ENCODE measurements around the gene SHD.
"Not testable (repeated sequence)": the region's sequence is repeated elsewhere in the genome, so short reads cannot be mapped to it uniquely, and the experiment has no call there.

Gene SHD

GRCh38 chr19:4326837-4327251, 47.8 kb downstream of the SHD start:
- H3K4me3 ChIP-seq (IDR thresholded peaks at IDR 0.05; ENCODE audit: insufficient read depth, low read depth, low read length): no peak overlapping the region

DNA sequence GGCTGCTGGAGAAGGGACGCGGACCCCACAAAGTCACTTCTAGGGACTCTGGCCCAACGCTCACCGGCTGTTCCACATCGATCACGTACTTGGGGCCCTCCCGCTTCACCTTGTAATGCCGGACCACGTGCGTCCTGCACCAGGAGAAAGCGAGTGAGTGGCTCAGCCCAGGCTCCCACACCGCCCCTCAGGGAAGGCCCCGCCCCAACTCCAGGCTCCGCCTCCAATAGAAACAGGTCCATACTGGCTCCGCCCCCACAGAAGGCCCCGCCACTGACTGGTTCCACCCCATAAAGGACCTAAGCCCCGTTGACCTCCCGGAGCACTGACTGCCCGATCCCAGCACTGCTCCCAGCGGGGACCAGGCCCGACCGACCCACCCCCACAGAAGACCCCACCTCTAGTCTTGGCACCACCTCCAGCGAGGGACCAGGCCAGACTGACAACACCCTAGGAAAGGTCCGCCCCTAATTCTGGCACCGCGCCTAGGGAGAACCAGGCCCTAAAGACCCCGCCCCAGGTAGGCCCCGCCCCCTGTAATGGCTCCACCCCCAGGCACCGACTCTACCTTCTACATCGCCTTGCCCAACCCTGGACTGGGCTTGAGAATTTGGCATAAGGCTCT, 48.3 kb downstream of the SHD start:
- H3K27me3 ChIP-seq (ENCODE audit: insufficient read depth, low read depth): no peaks in the 10 kb centered on the region
- no peak overlapping the region for H3K27ac ChIP-seq
- H3K4me1 ChIP-seq (ENCODE audit: low read depth, poor library complexity, severe bottlenecking): no peaks in the 10 kb centered on the region
- no peak overlapping the region for H3K4me3 ChIP-seq (IDR thresholded peaks at IDR 0.05; ENCODE audit: insufficient read depth, low read depth, low read length)
- no peaks in the 10 kb centered on the region for H4K20me1 ChIP-seq (ENCODE audit: insufficient read depth)
- peak overlapping the region; percentile 44; the same call in 1 of the 2 replicates for H2AFZ ChIP-seq (ENCODE audit: low read depth)
- TF ChIP-seq CTCF (conservative IDR thresholded peaks at IDR 0.05; ENCODE audit: low read depth, low read length): no peak
- no peaks in the 10 kb centered on the region for H3K79me2 ChIP-seq (ENCODE audit: insufficient read depth, low read depth)
- no peak overlapping the region for H3K9ac ChIP-seq
- no peak overlapping the region; the same call in 1 of the 2 replicates for H3K4me2 ChIP-seq
- H3K36me3 ChIP-seq (ENCODE audit: insufficient read depth): no peaks in the 10 kb centered on the region

More at GRCh38 chr19:4326837-4327251, 47.8 kb downstream of the SHD start:
- no peaks in the 10 kb centered on the region for H4K20me1 ChIP-seq (ENCODE audit: insufficient read depth)
- peak overlapping the region; percentile 44; the same call in 1 of the 2 replicates for H2AFZ ChIP-seq (ENCODE audit: low read depth)
- no peaks in the 10 kb centered on the region for H3K27me3 ChIP-seq (ENCODE audit: insufficient read depth, low read depth)
- TF ChIP-seq CTCF (conservative IDR thresholded peaks at IDR 0.05; ENCODE audit: low read depth, low read length): no peak
- no peak overlapping the region for H3K4me2 ChIP-seq
- no peaks in the 10 kb centered on the region for H3K79me2 ChIP-seq (ENCODE audit: insufficient read depth, low read depth)
- H3K9ac ChIP-seq: no peak overlapping the region
- H3K27ac ChIP-seq: no peak overlapping the region
- H3K36me3 ChIP-seq (ENCODE audit: insufficient read depth): no peaks in the 10 kb centered on the region
- H3K4me1 ChIP-seq (ENCODE audit: low read depth, poor library complexity, severe bottlenecking): no peaks in the 10 kb centered on the region

GRCh38 chr19:4327877-4328242, 48.8 kb downstream of the SHD start:
- Histone ChIP-seq H3K27me3 (ENCODE audit: insufficient read depth, low read depth) (no peaks in the 10 kb centered on the region), H3K27ac (no peak overlapping the region), H3K4me1 (ENCODE audit: low read depth, poor library complexity, severe bottlenecking) (no peaks in the 10 kb centered on the region), H3K4me2 (no peak overlapping the region; the same call in 1 of the 2 replicates), H4K20me1 (ENCODE audit: insufficient read depth) (no peaks in the 10 kb centered on the region), H2AFZ (ENCODE audit: low read depth) (no peak overlapping the region), H3K9ac (no peak overlapping the region), H3K36me3 (ENCODE audit: insufficient read depth) (no peaks in the 10 kb centered on the region), H3K79me2 (ENCODE audit: insufficient read depth, low read depth) (no peaks in the 10 kb centered on the region), H3K4me3 (IDR thresholded peaks at IDR 0.05; ENCODE audit: insufficient read depth, low read depth, low read length) (no peak overlapping the region)
- TF ChIP-seq CTCF (conservative IDR thresholded peaks at IDR 0.05; ENCODE audit: low read depth, low read length): no peak

DNA sequence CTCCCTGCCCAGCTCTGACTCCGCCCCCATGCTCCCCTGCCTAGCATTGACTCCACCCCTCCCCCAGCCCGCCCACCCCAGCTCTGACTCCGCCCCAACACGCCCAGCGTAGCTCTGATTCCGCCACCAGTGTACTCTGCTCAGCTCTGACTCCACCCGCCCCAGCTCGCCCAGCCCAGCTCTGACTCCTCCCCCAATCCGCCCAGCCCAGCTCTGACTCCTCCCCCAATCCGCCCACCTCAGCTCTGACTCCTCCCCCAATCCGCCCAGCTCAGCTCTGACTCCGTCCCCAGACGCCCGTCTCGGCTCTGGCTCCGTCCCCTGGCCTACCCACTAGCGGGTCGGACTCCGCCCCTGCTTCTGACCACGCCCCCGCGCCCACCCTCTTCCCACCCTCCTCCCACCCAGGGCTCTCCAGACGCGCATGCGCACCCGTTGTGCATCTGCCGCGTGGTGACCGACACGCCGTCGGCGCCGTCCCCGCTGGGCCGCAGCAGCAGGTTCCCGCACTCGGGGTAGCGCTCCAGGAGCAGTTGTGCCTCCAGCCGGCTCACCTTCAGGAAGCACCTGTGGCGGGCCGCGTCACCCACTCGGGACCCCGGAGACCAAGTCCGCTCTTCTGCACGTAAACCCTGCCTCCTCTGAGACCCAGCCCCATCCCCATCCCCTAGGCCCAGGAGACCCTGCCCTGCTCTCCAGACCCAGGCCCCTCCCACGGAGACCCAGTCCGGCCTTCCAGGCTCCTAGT, 49.4 kb downstream of the SHD start:
- no peaks in the 10 kb centered on the region for H3K27me3 ChIP-seq (ENCODE audit: insufficient read depth, low read depth)
- no peak overlapping the region for H3K4me3 ChIP-seq (IDR thresholded peaks at IDR 0.05; ENCODE audit: insufficient read depth, low read depth, low read length)
- no peaks in the 10 kb centered on the region for H3K79me2 ChIP-seq (ENCODE audit: insufficient read depth, low read depth)
- H3K4me1 ChIP-seq (ENCODE audit: low read depth, poor library complexity, severe bottlenecking): no peaks in the 10 kb centered on the region
- no peak overlapping the region for H3K9ac ChIP-seq
- no peak overlapping the region for H2AFZ ChIP-seq (ENCODE audit: low read depth)
- peak overlapping the region; percentile 36; the same call in 1 of the 2 replicates for H3K4me2 ChIP-seq
- H3K36me3 ChIP-seq (ENCODE audit: insufficient read depth): no peaks in the 10 kb centered on the region
- TF ChIP-seq CTCF (conservative IDR thresholded peaks at IDR 0.05; ENCODE audit: low read depth, low read length): no peak
- H4K20me1 ChIP-seq (ENCODE audit: insufficient read depth): no peaks in the 10 kb centered on the region
- H3K27ac ChIP-seq: no peak overlapping the region

DNA sequence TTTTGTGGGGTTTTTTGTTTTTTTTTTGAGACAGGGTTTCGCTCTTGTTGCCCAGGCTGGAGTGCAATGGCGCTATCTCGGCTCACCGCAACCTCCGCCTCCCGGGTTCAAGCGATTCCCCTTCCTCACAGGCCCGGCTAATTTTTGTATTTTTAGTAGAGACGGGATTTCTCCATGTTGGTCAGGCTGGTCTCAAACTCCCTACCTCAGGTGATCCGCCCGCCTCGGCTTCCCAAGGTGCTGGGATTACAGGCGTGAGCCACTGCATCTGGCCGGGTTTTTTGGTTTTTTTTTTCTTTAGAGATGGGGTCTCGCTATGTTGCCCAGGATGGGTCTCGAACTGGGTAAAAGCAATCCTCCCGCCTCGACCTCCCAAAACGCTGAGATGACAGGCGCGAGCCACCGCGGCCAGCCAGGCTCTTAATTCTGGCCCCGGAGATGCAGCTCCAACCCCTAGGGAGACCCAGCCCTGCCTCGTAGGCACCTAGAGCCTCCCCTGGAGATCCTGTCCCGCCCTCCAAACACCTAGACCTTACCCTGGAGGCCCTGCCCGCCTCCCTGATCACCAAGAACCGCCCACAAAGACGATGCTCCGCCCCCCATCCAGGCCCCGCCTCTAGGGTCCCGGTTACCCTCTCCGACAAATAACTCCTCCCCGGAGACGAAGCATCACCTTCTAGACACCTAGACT, 50.1 kb downstream of the SHD start:
- H4K20me1 ChIP-seq (ENCODE audit: insufficient read depth); H3K27ac ChIP-seq; H3K79me2 ChIP-seq (ENCODE audit: insufficient read depth, low read depth); H3K4me1 ChIP-seq (ENCODE audit: low read depth, poor library complexity, severe bottlenecking); H2AFZ ChIP-seq (ENCODE audit: low read depth); H3K27me3 ChIP-seq (ENCODE audit: insufficient read depth, low read depth); H3K36me3 ChIP-seq (ENCODE audit: insufficient read depth); H3K4me3 ChIP-seq (IDR thresholded peaks at IDR 0.05; ENCODE audit: insufficient read depth, low read depth, low read length); H3K9ac ChIP-seq: not testable (repeated sequence)
- peak overlapping the region; percentile 36; the same call in 1 of the 2 replicates for H3K4me2 ChIP-seq

Data from KMS-11 (cell line).